Cardiac fibroblast (primary cell): Measurements from ENCODE around the gene MYO9A.
"Not testable (repeated sequence)": the region's sequence is repeated elsewhere in the genome, so short reads cannot be mapped to it uniquely, and the experiment has no call there.

Experiments
- DNase-seq, 2 donors: peaks; one replicate each; pipeline versions ENCODE4 v3.0.0 to v3.0.0-alpha.2; 2010; ENCODE audit warnings: low read depth in 2 of 2
- H3K4me3 ChIP-seq, 2 donors: replicated peaks in 1 of 2; 1 replicate in 1 of 2; 2 replicates in 1 of 2; pipeline ENCODE4 v1.5.1; 2011; ENCODE audit warnings: low read depth in 2 of 2, low read length in 2 of 2, mild to moderate bottlenecking in 2 of 2, moderate library complexity in 1 of 2
- CTCF ChIP-seq: IDR thresholded peaks from one replicate; pipeline ENCODE4 v1.5.1; 2011; ENCODE audit warnings: low read depth, mild to moderate bottlenecking, low read length, inconsistent platforms

MYO9A gene

GRCh38 chr15:72074335-72075060 is 43.5 kb downstream of the MYO9A start:
- H3K4me3 ChIP-seq: no peak overlapping the region

GRCh38 chr15:72071448-72071825 is 46.5 kb downstream of the MYO9A start:
- H3K4me3 ChIP-seq, DNase-seq: not testable (repeated sequence)

More at GRCh38 chr15:72074335-72075060, 43.5 kb downstream of the MYO9A start:
- no peak for TF ChIP-seq CTCF
- DNase-seq: no peak

GRCh38 chr15:72070817-72071447 is 47.0 kb downstream of the MYO9A start:
- no peak for TF ChIP-seq CTCF
- no peak for DNase-seq
- no peak overlapping the region for H3K4me3 ChIP-seq

- DNase-seq: no peak
- no peak for TF ChIP-seq CTCF
- no peak overlapping the region for H3K4me3 ChIP-seq
Observed at GRCh38 chr15:72068856-72069255, 49.1 kb downstream of the MYO9A start.

- H3K4me3 ChIP-seq: no peak overlapping the region
- no peak for TF ChIP-seq CTCF
- no peak for DNase-seq
Observed at GRCh38 chr15:72065801-72066200, 52.1 kb downstream of the MYO9A start.

GRCh38 chr15:72063186-72063585 is 54.8 kb downstream of the MYO9A start:
- no peak overlapping the region for H3K4me3 ChIP-seq
- DNase-seq: peak in 1 of 2 donors; percentile 61
- no peak for TF ChIP-seq CTCF

- no peak for TF ChIP-seq CTCF
- DNase-seq: no peak
- H3K4me3 ChIP-seq: no peak overlapping the region
Observed at GRCh38 chr15:72062319-72062718, 55.6 kb downstream of the MYO9A start.
